GM23248 (cell line): Measurements from ENCODE around the gene EGR1.

Source experiments
- EZH2 ChIP-seq: fragments of 200-600 bp; sonication (generic); IDR thresholded peaks from 2 replicates; pipeline ENCODE4 v1.6.1; 2018; ENCODE audit warnings: antibody characterized with exemption, mild to moderate bottlenecking; ENCODE audit not compliant: insufficient read depth, poor library complexity, severe bottlenecking
- EZH2phosphoT487 ChIP-seq: fragments of 200-600 bp; sonication (generic); IDR thresholded peaks from 2 replicates; pipeline ENCODE4 v1.6.1; 2018; ENCODE audit warnings: antibody characterized with exemption, moderate library complexity, mild to moderate bottlenecking, low read depth; ENCODE audit not compliant: insufficient read depth

DNA sequence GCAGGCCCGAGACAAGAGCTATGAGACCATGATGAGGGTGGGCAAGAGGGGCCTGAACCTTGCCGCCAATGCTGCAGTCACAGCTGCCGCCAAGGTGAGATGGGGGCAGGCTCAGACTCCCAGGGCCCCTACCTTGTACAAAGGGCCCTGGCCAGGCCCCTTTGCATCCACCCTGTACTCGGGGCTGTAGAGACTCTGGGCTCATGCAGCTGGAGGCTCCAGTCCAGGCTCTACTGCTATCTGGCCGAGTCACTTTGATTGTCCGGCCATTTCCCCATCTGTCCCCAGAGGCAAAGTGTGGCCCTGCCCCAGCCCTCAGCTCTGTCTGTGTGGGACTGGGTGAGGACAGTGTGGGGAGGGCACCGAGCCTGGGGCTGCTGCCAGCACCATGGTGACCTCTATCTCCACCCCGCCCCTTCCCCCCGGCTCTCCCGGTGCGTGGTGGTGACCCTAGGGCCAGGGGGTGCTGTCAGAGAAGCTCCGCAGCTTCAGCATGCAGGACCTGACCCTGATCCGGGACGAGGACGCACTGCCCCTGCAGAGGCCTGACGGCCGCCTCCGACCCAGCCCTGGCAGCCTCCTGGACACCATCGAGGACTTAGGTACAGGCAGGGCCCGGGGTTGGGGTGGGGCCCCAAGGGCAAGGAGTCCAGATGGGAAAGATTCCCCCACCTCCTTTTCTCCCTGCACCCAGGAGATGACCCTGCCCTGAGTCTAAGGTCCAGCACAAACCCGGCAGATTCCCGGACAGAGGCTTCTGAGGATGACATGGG, 20.3 kb upstream of the EGR1 start:
- TF ChIP-seq EZH2phosphoT487 (no peak), EZH2 (no peak)
